Bronchial epithelial cell (primary cell): ENCODE measurements around the gene PKDCC. TPM values are rescaled to one million over a fixed set of nuclear protein-coding genes. Genes with fewer than 3 reads are reported as not detected.

Experiments
- DNase-seq: peaks from one replicate; pipeline ENCODE4 v3.0.0-alpha.2; 2010; ENCODE audit warnings: low read depth
- FAIRE-seq: peaks from 2 replicates; lab custom pipeline; 2011; peaks lifted over from hg19 to GRCh38; lab: Jason Lieb, UNC
- H3K27me3 ChIP-seq: 2 replicates; pipeline ENCODE4 v1.5.1; 2011; ENCODE audit warnings: low read length; ENCODE audit not compliant: control insufficient read depth, insufficient read depth
- H3K36me3 ChIP-seq: 2 replicates; pipeline ENCODE4 v1.5.1; 2011; ENCODE audit warnings: low read length; ENCODE audit not compliant: control insufficient read depth, insufficient read depth
- H3K4me3 ChIP-seq: 2 replicates; pipeline ENCODE4 v1.5.1; 2011; ENCODE audit warnings: mild to moderate bottlenecking, low read depth, low read length, control low read depth
- total RNA-seq: library from RNA; depleted of rRNA; stranded (reverse); fragments of >200 nt; gene quantifications from 2 replicates; pipeline ENCODE4 v1.2.1, GENCODE V29; 2014
- TF ChIP-seq, protein P1 (sequence below): IDR thresholded peaks from 2 replicates; pipeline ENCODE4 v1.5.1; 2011; ENCODE audit warnings: mild to moderate bottlenecking, moderate library complexity, low read length, control low read depth, inconsistent platforms; ENCODE audit not compliant: insufficient read depth, severe bottlenecking

PKDCC gene
- total RNA-seq, 1 donor from 2014 or later = 0.79 TPM

DNA sequence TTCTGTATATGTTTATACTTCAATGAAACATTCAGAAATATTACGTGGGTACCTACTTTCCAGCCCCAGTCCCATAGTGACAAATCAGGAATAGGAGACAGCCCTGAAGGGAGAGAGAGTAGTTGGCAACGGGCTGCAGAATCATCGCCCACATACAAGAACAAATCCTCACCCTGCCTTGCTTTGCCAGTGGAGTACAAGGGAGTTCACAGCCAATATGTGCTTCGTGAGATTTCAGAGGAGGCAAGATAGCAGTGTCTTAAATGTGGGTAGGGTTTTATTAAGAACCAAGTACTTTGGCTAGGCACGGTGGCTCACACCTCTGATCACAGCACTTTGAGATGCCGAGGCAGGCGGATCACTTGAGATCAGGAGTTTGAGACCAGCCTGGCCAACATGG is 40.3 kb upstream of the PKDCC start:
- Histone ChIP-seq H3K36me3 (no peaks in the 10 kb centered on the region), H3K4me3 (no peak overlapping the region), H3K27me3 (no peaks in the 10 kb centered on the region)
- DNase-seq = no peak
- TF ChIP-seq, protein P1, sequence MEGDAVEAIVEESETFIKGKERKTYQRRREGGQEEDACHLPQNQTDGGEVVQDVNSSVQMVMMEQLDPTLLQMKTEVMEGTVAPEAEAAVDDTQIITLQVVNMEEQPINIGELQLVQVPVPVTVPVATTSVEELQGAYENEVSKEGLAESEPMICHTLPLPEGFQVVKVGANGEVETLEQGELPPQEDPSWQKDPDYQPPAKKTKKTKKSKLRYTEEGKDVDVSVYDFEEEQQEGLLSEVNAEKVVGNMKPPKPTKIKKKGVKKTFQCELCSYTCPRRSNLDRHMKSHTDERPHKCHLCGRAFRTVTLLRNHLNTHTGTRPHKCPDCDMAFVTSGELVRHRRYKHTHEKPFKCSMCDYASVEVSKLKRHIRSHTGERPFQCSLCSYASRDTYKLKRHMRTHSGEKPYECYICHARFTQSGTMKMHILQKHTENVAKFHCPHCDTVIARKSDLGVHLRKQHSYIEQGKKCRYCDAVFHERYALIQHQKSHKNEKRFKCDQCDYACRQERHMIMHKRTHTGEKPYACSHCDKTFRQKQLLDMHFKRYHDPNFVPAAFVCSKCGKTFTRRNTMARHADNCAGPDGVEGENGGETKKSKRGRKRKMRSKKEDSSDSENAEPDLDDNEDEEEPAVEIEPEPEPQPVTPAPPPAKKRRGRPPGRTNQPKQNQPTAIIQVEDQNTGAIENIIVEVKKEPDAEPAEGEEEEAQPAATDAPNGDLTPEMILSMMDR = no peak
- FAIRE-seq = no peak

DNA sequence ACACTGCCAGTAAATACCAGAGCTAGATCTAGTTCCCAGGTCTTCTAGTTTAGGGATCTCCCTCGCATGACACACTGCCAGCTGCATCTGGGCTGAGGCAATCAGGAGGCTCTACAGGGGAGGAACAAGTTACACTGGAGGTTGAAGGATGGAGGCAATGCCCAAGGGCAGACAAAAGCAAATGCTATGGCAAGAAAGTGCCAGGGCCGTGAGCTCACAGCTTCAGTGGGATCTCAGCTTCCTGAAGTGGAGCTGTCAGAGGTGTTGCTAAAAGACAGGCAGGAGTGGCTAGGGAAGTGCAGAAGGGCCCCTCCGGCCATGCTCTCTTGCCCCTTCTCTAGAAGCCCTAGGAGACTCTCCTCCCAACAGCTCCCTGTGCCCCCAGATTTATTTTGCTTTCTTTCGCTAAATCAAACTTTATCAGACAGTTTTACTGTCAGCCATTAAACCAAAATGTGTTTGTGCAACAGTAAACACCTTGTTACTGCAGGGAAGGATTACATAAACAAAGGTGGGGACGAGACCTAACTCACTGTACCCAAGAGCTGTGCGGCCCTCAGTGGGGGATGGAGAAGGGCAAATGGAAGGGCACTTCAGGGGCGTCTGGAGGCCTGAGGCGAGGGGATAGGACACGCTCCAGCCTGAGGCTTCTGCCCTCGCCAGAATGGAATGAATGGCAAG is 39.4 kb upstream of the PKDCC start:
- H3K4me3 ChIP-seq = no peak overlapping the region
- no peak for DNase-seq
- no peak for FAIRE-seq
- H3K36me3 ChIP-seq = no peaks in the 10 kb centered on the region
- TF ChIP-seq, protein P1 = no peak
- H3K27me3 ChIP-seq = no peaks in the 10 kb centered on the region

DNA sequence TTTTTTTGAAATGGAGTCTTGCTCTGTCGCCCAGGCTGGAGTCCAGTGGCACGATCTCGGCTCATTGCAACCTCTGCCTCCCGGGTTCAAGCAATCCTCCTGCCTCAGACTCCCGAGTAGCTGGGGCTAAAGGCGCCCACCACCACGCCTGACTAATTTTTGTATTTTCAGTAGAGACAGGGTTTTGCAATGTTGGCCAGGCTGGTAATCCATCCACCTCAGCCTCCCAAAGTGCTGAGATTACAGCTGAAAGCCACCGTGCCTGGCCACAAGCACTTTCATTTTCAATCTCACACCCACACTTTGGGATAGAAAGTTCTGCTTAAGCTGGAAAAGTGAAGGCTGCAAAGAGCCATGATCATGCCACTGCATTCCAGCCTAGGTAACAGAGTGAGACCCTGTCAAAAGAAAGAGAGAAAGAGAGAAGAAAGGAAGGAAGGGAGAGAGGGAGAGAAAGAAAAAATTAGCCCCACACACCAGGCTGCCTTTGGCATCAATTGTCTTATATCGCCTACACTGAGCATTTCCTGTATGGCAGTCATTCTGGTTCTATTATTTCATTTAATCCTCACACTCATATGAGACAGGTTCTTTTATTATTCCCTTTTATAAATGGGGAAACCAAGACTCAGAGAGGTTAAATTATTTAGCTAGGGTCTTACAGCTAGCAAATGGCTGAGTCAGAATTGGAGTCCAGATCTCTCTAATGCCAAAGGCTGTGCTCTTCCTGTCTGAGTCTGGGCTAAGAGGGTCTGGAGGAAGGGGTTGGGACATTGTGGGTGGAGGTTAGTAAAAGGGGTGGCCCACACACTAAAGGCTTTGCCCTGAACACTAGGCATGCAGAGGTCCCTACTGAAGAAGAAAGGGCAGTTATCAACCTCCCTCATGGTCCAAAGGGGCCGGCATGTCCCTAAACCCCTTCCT is 37.9 kb upstream of the PKDCC start:
- DNase-seq (no peak), FAIRE-seq (no peak)
- Histone ChIP-seq H3K4me3 (no peak overlapping the region), H3K36me3 (no peaks in the 10 kb centered on the region), H3K27me3 (no peaks in the 10 kb centered on the region)
- TF ChIP-seq, protein P1 = no peak

DNA sequence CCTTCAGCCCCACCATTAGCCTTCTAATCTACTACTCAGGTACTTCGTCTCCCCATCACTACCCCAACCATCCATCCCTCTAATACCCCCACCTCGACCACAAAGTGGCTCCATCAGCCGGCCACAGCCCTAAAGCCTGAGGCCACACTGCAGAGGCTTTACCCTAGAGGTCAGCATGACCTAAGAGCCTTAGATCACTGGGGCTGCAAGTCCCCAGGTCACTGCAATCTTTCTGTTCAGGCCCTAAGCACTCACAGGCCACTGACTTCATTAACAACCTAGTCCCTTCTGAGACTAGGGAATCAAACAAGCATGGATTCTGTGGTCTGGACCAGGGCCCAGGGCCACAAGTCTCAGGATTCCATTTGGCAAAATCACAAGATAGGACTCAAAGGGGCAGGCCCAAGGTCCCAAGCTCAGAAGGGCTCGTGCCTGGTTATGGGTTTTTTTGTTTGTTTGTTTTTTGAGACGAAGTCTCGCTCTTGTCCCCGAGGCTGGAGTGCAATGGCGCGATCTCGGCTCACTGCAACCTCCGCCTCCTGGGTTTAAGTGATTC is 37.0 kb upstream of the PKDCC start:
- no peaks in the 10 kb centered on the region for H3K36me3 ChIP-seq
- H3K27me3 ChIP-seq = no peaks in the 10 kb centered on the region
- no peak for FAIRE-seq
- peak; percentile 6 for DNase-seq
- TF ChIP-seq, protein P1 = no peak
- no peak overlapping the region for H3K4me3 ChIP-seq

DNA sequence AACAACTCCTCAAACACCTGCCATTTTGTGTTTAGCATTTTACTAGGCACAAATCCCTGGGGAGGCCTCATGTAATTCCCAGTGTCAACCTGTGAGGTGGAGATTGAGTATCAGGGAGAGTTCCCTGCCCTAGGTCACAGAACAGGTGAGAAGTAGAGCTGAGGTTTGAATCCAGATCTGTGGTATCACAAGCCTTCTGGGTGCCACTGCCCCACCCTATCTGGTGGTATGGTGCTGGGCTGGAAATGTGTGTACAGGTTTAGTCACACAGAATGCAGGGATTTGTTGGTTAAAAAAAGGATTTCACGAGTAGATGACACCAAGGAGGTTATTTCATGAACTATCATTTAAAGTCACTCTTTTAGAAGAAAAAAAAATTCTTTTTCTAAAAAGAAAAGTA is 35.7 kb upstream of the PKDCC start:
- DNase-seq = no peak
- no peak for FAIRE-seq
- Histone ChIP-seq H3K27me3 (no peaks in the 10 kb centered on the region), H3K36me3 (no peaks in the 10 kb centered on the region), H3K4me3 (no peak overlapping the region)
- TF ChIP-seq, protein P1 = no peak
